MM.1S (cell line): ENCODE results near the gene NGEF.

Source experiments
- DNase-seq: peaks from one replicate; pipeline ENCODE4 v3.0.0-alpha.2; 2015
- H2AFZ ChIP-seq: fragments of 300-600 bp; sonication (generic); 2 replicates; pipeline ENCODE4 v1.6.0; 2016; ENCODE audit warnings: antibody characterized with exemption, low read length
- H3F3A ChIP-seq: fragments of 300-600 bp; sonication (generic); 2 replicates; pipeline ENCODE4 v1.6.1; 2016; ENCODE audit warnings: mild to moderate bottlenecking, antibody characterized with exemption, low read length, moderate library complexity, mixed read lengths; ENCODE audit not compliant: insufficient read depth
- H3K27ac ChIP-seq: fragments of 300-600 bp; sonication (generic); 2 replicates; pipeline ENCODE4 v1.5.1; 2016; ENCODE audit warnings: mild to moderate bottlenecking, low read length
- H3K27me3 ChIP-seq: fragments of 300-600 bp; sonication (generic); replicated peaks from 2 replicates; pipeline ENCODE4 v1.6.0; 2016; ENCODE audit warnings: low read length; ENCODE audit not compliant: insufficient read depth
- H3K36me3 ChIP-seq: fragments of 300-600 bp; sonication (generic); replicated peaks from 2 replicates; pipeline ENCODE4 v1.6.1; 2016; ENCODE audit warnings: mild to moderate bottlenecking, low read length, mixed read lengths; ENCODE audit not compliant: insufficient read depth
- H3K4me1 ChIP-seq: fragments of 300-600 bp; sonication (generic); 2 replicates; pipeline ENCODE4 v1.6.1; 2016; ENCODE audit warnings: low read length, mixed read lengths
- H3K4me2 ChIP-seq: fragments of 300-600 bp; sonication (generic); 2 replicates; pipeline ENCODE4 v1.6.0; 2016; ENCODE audit warnings: low read depth, low read length
- H3K4me3 ChIP-seq: fragments of 300-600 bp; sonication (generic); 2 replicates; pipeline ENCODE4 v1.5.1; 2016; ENCODE audit warnings: low read length, mixed read lengths
- H3K79me2 ChIP-seq: fragments of 300-600 bp; sonication (generic); 2 replicates; pipeline ENCODE4 v1.6.1; 2016; ENCODE audit warnings: mixed run types, low read length, mixed read lengths
- H3K9ac ChIP-seq: fragments of 300-600 bp; sonication (generic); 2 replicates; pipeline ENCODE4 v1.6.1; 2016; ENCODE audit warnings: low read length, mixed read lengths
- H3K9me2 ChIP-seq: fragments of 300-600 bp; sonication (generic); replicated peaks from 2 replicates; pipeline ENCODE4 v1.6.1; 2016; ENCODE audit warnings: mild to moderate bottlenecking, low read length, mixed read lengths; ENCODE audit not compliant: insufficient read depth
- H3K9me3 ChIP-seq: fragments of 300-600 bp; sonication (generic); replicated peaks from 2 replicates; pipeline ENCODE4 v1.6.1; 2016; ENCODE audit warnings: mild to moderate bottlenecking, low read length, mixed read lengths; ENCODE audit not compliant: insufficient read depth
- H4K20me1 ChIP-seq: fragments of 300-600 bp; sonication (generic); 2 replicates; pipeline ENCODE4 v1.6.1; 2016; ENCODE audit warnings: mild to moderate bottlenecking, low read length, moderate library complexity, mixed read lengths; ENCODE audit not compliant: insufficient read depth
- CTCF ChIP-seq: fragments of 300-600 bp; sonication (generic); IDR thresholded peaks from 2 replicates; pipeline ENCODE4 v1.5.1; 2016; ENCODE audit warnings: antibody characterized with exemption, low read length, mixed read lengths
- EZH2 ChIP-seq: fragments of 300-600 bp; sonication (generic); optimal IDR thresholded peaks from 2 replicates; pipeline ENCODE3; 2017; ENCODE audit warnings: low read depth, mild to moderate bottlenecking, antibody characterized with exemption, low read length, mixed read lengths
- EZH2phosphoT487 ChIP-seq: fragments of 300-600 bp; sonication (generic); IDR thresholded peaks from 2 replicates; pipeline ENCODE4 v1.6.1; 2018; ENCODE audit warnings: antibody characterized with exemption, low read length

NGEF gene

GRCh38 chr2:232970051-232970450 lies 43.0 kb downstream of the NGEF start:
- no peak overlapping the region for H3K9ac ChIP-seq
- H3K9me2 ChIP-seq: no peaks in the 10 kb centered on the region
- no peak overlapping the region for H2AFZ ChIP-seq
- no peak overlapping the region for H3K4me3 ChIP-seq
- no peak overlapping the region for H3K4me2 ChIP-seq
- no peak for DNase-seq
- no peaks in the 10 kb centered on the region for H3F3A ChIP-seq
- no peak for TF ChIP-seq EZH2phosphoT487
- TF ChIP-seq EZH2: no peak
- no peak for TF ChIP-seq CTCF
- no peaks in the 10 kb centered on the region for H4K20me1 ChIP-seq
- no peak overlapping the region for H3K27ac ChIP-seq
- no peaks in the 10 kb centered on the region for H3K9me3 ChIP-seq
- H3K4me1 ChIP-seq: peaks cover 13% of the 10 kb centered on the region
- H3K79me2 ChIP-seq: no peaks in the 10 kb centered on the region
- no peaks in the 10 kb centered on the region for H3K27me3 ChIP-seq
- no peaks in the 10 kb centered on the region for H3K36me3 ChIP-seq

- H3K4me2 ChIP-seq: no peak overlapping the region
- no peak overlapping the region for H3K27ac ChIP-seq
- DNase-seq: no peak
- no peaks in the 10 kb centered on the region for H3K9me3 ChIP-seq
- H3K4me1 ChIP-seq: peaks cover 18% of the 10 kb centered on the region
- H3F3A ChIP-seq: no peaks in the 10 kb centered on the region
- no peaks in the 10 kb centered on the region for H3K36me3 ChIP-seq
- no peaks in the 10 kb centered on the region for H3K27me3 ChIP-seq
- H3K79me2 ChIP-seq: no peaks in the 10 kb centered on the region
- H3K9me2 ChIP-seq: no peaks in the 10 kb centered on the region
- no peaks in the 10 kb centered on the region for H4K20me1 ChIP-seq
- no peak overlapping the region for H2AFZ ChIP-seq
- H3K9ac ChIP-seq: no peak overlapping the region
- no peak for TF ChIP-seq EZH2
- TF ChIP-seq EZH2phosphoT487: no peak
- no peak for TF ChIP-seq CTCF
- H3K4me3 ChIP-seq: no peak overlapping the region
These were observed 45.6 kb downstream of the NGEF start for GRCh38 chr2:232967474-232967873.

DNA sequence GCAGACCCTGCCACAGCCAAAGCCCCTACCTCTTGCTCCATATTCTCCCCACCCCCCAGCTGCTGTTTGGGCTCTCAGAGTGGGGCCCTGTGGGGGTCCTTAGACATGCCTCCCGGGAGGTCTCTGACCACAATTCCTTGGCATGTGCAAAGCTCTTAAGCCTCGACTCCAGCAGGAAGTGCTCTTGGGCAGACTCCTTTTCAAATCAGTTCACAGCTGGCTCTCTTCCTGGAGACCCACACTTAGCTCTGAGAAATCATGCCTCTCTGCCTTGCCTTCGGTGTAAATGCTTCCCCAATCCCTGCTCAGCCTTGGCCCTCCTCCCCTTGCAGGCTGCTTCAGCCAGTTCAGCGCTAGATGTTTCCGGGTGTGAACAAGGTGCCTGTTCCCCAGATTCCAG lies 46.9 kb downstream of the NGEF start:
- Histone ChIP-seq H3K36me3 (no peaks in the 10 kb centered on the region), H4K20me1 (no peaks in the 10 kb centered on the region), H3K9me3 (no peaks in the 10 kb centered on the region), H3K4me1 (peaks cover 18% of the 10 kb centered on the region), H3K4me2 (no peak overlapping the region), H2AFZ (no peak overlapping the region), H3K4me3 (no peak overlapping the region), H3F3A (no peaks in the 10 kb centered on the region), H3K27me3 (no peaks in the 10 kb centered on the region), H3K9me2 (no peaks in the 10 kb centered on the region), H3K27ac (no peak overlapping the region), H3K9ac (no peak overlapping the region), H3K79me2 (no peaks in the 10 kb centered on the region)
- DNase-seq: no peak
- TF ChIP-seq CTCF: no peak
